GM19463 (cell line): ENCODE measurements around the gene SPARCL1.
"Not testable (repeated sequence)": the region's sequence is repeated elsewhere in the genome, so short reads cannot be mapped to it uniquely, and the experiment has no call there.

Experiments used
- ATAC-seq: cut with Tn5 transposase; IDR thresholded peaks from one replicate; pipeline ENCODE4 v1.9.1; 2021; ENCODE audit warnings: mild to moderate bottlenecking, moderate library complexity; ENCODE audit not compliant: unreplicated experiment

Gene SPARCL1

GRCh38 chr4:87529187-87529586 lies at the start of gene SPARCL1:
Gene SPARCL1 (minus strand): TSS chr4:87529376. CDS start chr4:87499574, 29,802 bp downstream.
- no peak for ATAC-seq

- ATAC-seq: no peak
Observed at GRCh38 chr4:87575983-87576382, 46.8 kb upstream of the SPARCL1 start.

DNA sequence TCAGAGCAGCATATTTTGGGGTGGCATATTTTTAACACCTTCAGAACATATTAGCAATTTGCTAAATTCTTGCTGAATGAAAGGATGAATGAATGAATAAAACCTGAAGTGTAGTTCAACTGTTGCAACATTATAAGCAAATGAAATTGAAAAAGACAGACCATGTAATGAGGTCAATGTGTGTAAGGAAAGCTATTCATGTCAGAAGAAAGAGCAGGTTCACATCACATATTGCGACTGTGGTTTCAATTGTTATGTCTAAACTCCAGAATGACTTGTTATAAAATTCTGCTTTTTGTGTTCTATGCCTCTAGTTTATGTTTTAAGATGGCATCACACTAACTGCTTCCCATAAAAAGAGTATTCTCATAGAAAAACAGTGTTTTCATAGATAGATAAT lies 46.2 kb upstream of the SPARCL1 start:
- ATAC-seq: no peak

DNA sequence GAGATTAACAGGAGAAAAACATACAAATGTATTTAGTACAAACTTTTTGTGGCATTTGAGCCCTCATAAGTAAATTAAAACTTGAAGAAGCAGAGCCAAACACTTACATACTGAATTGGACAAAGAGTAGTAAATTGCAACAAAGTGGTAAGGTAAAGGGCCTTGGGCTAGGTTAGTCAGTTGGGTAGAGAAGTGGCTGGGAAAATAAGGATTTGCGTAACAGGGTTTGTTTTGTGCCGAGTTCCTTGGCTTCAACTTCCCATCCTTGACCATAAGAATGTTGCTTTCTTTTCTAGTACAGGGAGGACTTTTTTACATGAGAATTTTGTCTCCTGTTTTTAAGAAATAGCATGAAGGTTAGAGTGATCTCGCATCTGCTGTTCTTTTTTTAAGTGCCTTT lies 45.8 kb upstream of the SPARCL1 start:
- no peak for ATAC-seq

DNA sequence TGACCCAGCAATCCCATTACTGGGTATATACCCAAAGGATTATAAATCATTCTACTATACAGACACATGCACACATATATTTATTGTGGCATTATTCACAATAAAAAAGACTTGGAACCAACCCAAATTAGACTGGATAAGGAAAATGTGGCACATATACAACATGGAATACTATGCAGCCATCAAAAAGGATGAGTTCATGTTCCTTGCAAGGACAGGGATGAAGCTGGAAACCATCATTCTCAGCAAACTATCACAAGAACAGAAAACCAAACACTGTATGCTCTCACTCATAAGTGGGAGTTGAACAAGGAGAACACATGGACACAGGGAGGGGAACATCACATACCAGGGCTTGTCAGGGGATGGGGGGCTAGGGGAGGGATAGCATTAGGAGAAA lies 45.2 kb upstream of the SPARCL1 start:
- not testable (repeated sequence) for ATAC-seq

GRCh38 chr4:87570290-87570805 lies 41.2 kb upstream of the SPARCL1 start:
- ATAC-seq: no peak

DNA sequence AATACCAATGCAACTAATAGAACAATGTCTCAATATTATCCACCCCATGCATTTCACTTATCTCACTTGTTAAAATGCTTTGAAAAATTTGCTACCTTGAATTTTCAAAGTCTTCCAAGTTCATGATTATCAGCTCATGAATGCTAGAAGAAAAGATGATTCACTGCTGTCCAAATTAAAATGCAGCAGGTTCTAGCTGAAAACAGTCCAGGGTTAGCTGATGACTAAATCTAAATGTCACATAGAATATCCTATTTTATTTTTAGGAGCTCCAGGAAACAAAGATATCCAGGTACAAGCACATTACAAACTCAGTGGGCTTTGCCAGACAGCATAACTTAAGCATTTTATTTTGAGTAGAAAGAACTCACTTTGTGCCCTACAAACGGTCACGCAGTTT lies 38.0 kb upstream of the SPARCL1 start:
- no peak for ATAC-seq

DNA sequence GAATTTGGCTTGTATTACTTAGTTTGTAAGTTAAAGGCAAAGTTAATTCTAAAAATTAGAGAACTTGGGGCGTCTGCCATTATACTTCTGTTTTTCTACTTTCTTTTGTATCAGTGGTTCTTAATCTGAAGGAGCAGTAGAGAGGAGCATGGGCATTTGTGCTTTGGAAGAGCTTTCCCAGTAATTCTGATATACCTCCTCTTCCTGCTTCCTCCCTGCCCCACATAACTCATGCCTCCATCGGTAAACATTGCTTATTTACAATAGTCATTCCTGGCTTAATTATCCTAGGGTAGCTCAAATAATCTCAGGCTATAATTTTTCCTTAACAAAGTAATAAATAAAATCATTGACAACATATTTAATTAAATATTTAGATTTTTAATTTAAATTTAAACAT lies 37.1 kb upstream of the SPARCL1 start:
- ATAC-seq: no peak

GRCh38 chr4:87565746-87566145 lies 36.6 kb upstream of the SPARCL1 start:
- no peak for ATAC-seq

DNA sequence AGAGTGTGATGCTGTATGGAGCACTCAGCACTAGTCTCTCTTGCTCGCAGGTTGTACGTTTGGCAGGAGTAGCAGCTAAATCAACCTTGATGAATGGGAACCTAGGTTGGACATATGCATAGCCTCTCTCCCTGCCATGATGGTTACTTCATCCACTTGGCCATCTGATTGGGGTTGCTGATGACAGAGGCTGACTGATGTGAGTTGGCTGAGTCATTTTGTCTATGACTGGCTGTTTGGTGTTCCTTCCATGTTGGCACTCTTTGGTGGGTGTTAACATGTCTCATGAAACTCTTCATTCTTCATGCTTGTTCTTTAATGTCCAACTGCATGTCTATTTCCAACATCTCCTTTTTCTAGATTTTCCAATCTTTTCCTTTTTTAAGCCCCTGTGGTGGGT lies 31.6 kb upstream of the SPARCL1 start:
- ATAC-seq: no peak

- peak; percentile 100 for ATAC-seq
Observed at GRCh38 chr4:87559090-87559837, 30.1 kb upstream of the SPARCL1 start.

DNA sequence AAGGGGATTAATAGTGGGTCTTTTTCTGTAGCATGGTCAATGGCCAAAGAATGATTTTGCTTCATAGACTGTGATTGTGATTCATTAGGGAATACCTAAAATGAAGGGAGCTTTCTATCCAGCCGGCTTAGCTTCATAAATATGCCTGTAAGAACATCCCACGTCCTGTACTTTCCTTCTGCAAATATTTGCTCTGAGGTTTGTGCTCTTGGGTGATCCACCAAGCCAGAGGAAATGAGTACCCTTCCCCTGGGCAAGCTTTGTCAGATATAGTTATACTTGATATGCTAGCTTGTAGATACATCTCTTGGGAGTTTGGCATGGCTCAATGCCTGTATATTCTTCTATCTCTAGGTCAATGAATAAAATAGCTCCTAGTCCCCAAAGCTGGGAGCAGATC lies 28.2 kb upstream of the SPARCL1 start:
- ATAC-seq: no peak

DNA sequence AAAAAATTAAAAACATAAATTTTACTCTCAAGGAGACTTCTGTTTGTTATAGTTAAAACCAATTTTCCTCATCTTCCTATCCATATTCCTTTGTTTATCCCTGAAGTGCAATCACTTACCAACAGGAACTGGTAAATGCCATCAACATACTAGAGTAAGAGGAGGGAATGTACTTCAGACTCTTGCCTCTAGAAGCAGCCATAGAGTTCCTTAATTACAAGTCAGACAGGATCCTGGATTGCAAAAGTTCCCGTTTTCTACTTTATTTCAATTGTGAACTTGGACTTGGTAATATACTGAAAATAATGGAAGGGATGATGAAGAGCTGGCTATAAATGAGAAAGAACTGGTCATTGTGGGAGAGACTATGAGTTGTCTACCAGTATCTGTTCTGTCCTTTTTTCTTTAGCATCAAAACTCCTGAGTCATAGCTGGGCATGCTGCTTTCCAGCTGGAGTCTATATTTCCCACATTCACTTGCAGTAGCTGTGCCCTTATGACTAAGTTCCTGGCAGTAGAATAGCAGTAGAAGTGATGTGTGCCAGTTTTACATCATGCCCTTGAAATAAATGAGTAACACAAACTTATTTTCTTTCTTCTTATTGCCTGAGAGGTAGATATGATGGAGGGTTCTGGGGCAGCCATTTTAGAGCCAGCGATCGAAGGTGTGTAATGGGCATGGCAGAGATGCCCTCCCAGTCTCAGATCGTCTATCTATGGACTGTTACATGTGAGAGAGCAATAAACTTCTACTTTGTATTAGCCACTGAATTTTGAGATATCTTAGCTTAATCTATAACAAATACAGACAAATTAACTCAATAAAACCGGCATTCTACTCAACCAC lies 26.8 kb upstream of the SPARCL1 start:
- no peak for ATAC-seq

GRCh38 chr4:87553182-87553581 lies 24.0 kb upstream of the SPARCL1 start:
- no peak for ATAC-seq

DNA sequence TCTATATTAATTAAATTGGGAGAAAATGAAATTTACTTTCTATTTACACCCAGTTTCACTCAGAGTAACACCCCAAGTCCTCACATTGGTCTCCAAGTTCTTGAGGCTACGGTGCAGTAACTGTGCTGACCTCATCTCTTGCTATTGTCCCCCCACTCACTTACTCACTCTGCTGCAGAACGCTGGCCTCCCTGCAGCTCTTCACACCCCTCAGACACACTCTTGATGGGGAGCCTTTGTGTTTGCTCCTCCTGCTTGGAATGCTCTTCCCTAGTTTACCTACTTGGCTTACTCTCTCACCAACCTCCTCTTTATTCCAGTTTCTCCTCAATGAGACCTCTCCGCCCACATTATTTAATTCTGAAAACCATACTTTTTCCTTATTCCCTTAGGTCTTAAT lies 22.2 kb upstream of the SPARCL1 start:
- ATAC-seq: no peak

- ATAC-seq: no peak
Observed at GRCh38 chr4:87547016-87547708, 18.0 kb upstream of the SPARCL1 start.

DNA sequence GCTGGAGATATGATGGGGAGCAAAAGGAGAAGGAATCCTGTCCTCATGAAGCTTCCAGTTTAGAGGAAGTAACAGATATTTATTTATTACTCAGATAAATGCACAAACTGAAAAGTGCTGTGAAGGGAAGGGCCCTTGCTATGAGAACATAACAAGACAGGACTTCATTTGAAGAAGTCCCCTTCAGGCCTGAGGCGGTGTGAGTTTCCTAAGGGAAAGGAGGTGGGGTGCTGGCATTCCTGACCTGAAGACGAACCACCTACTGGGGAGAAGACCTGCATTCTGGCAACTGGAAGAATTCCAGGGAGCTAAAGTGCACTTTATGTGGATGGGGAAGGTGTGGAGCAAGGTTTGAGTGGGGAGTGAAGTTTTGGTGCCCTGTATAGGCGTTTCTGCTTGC lies 15.9 kb upstream of the SPARCL1 start:
- no peak for ATAC-seq

GRCh38 chr4:87543835-87544461 lies 14.8 kb upstream of the SPARCL1 start:
- ATAC-seq: no peak

DNA sequence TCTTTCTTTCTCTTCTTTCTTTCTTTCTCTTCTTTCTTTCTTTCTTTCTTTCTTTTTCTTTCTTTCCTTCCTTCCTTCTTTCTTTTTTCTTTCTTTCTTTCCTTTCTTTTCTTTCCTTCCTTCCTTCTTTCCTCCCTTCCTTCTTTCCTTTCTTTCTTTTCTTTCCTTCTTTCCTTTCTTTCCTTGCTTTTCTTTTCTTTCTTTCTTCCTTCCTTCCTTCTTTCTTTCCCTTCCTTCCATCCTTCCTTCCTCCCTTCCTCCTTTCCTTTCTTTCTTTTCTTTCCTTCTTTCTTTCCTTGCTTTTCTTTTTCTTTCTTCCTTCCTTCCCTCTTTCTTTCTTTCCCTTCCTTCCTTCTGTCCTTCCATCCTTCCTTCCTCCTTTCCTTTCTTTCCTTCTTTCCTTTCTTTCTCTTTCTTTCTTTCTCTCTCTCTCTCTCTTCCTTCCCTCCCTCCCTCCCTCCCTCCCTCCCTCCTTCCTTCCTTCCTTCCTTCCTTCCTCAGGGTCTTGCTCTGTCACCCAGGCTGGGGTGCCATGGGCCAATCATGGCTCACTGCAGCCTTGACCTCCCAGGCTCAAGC lies 13.6 kb upstream of the SPARCL1 start:
- no peak for ATAC-seq

GRCh38 chr4:87541956-87542709 lies 13.0 kb upstream of the SPARCL1 start:
- no peak for ATAC-seq
